ENCODE measurements around the gene TSC22D4.
"Not testable (repeated sequence)": the region's sequence is repeated elsewhere in the genome, so short reads cannot be mapped to it uniquely, and the experiment has no call there.

TSC22D4 gene

GRCh38 chr7:100478958-100479660 is at the start of gene TSC22D4:
Gene TSC22D4, minus strand, starts transcription at chr7:100479214. Its CDS starts 1,176 bp downstream, at chr7:100478038.
- Histone ChIP-seq H3K4me3 (ENCODE audit: low read depth, low read length) (peak within 1 kb of the TSS; percentile 92), H3K27ac (peak within 1 kb of the TSS; percentile 2), H3K36me3 (replicated peaks) (peaks cover 3% of the 10 kb centered on the region), H3K27me3 (replicated peaks) (no peaks in the 10 kb centered on the region)
- TF ChIP-seq CTCF (IDR thresholded peaks at IDR 0.05; ENCODE audit: low read depth, low read length, missing control alignments): no peak
- DNase-seq: peak; percentile 90
- in situ Hi-C loops (cut with HindIII; ENCODE audit: low pct_ligation_motif_present, low sequenced_read_pairs): no loop called here

GRCh38 chr7:100528108-100528866 is 49.3 kb upstream of the TSC22D4 start:
- H3K36me3 ChIP-seq (replicated peaks); H3K27me3 ChIP-seq (replicated peaks); H3K4me3 ChIP-seq (ENCODE audit: low read depth, low read length); DNase-seq; in situ Hi-C loops (cut with HindIII; ENCODE audit: low pct_ligation_motif_present, low sequenced_read_pairs); H3K27ac ChIP-seq: not testable (repeated sequence)

- in situ Hi-C loops (cut with HindIII; ENCODE audit: low pct_ligation_motif_present, low sequenced_read_pairs); H3K4me3 ChIP-seq (ENCODE audit: low read depth, low read length); DNase-seq; H3K27ac ChIP-seq; H3K36me3 ChIP-seq (replicated peaks); H3K27me3 ChIP-seq (replicated peaks): not testable (repeated sequence)
Measured at GRCh38 chr7:100523192-100523591, 44.2 kb upstream of the TSC22D4 start.

GRCh38 chr7:100521909-100522593 is 43.0 kb upstream of the TSC22D4 start:
- in situ Hi-C loops (cut with HindIII; ENCODE audit: low pct_ligation_motif_present, low sequenced_read_pairs); H3K27me3 ChIP-seq (replicated peaks); H3K36me3 ChIP-seq (replicated peaks); H3K4me3 ChIP-seq (ENCODE audit: low read depth, low read length); H3K27ac ChIP-seq; DNase-seq: not testable (repeated sequence)

- no peak for DNase-seq
- no peak for TF ChIP-seq CTCF (IDR thresholded peaks at IDR 0.05; ENCODE audit: low read depth, low read length, missing control alignments)
- Histone ChIP-seq H3K27me3 (replicated peaks) (no peaks in the 10 kb centered on the region), H3K4me3 (ENCODE audit: low read depth, low read length) (no peak overlapping the region), H3K36me3 (replicated peaks) (no peaks in the 10 kb centered on the region), H3K27ac (no peak overlapping the region)
- in situ Hi-C loops (cut with HindIII; ENCODE audit: low pct_ligation_motif_present, low sequenced_read_pairs): no loop called here
Measured at GRCh38 chr7:100521076-100521475, 42.1 kb upstream of the TSC22D4 start.

- TF ChIP-seq CTCF (IDR thresholded peaks at IDR 0.05; ENCODE audit: low read depth, low read length, missing control alignments): no peak
- no peaks in the 10 kb centered on the region for H3K36me3 ChIP-seq (replicated peaks)
- in situ Hi-C loops (cut with HindIII; ENCODE audit: low pct_ligation_motif_present, low sequenced_read_pairs): no loop called here
- no peak for DNase-seq
- no peak overlapping the region for H3K4me3 ChIP-seq (ENCODE audit: low read depth, low read length)
- no peaks in the 10 kb centered on the region for H3K27me3 ChIP-seq (replicated peaks)
- H3K27ac ChIP-seq: no peak overlapping the region
Measured at GRCh38 chr7:100520138-100520537, 41.1 kb upstream of the TSC22D4 start.

GRCh38 chr7:100519580-100519979 is 40.6 kb upstream of the TSC22D4 start:
- H3K27ac ChIP-seq: no peak overlapping the region
- in situ Hi-C loops (cut with HindIII; ENCODE audit: low pct_ligation_motif_present, low sequenced_read_pairs): no loop called here
- no peak for DNase-seq
- no peaks in the 10 kb centered on the region for H3K27me3 ChIP-seq (replicated peaks)
- no peak overlapping the region for H3K4me3 ChIP-seq (ENCODE audit: low read depth, low read length)
- no peak for TF ChIP-seq CTCF (IDR thresholded peaks at IDR 0.05; ENCODE audit: low read depth, low read length, missing control alignments)
- H3K36me3 ChIP-seq (replicated peaks): no peaks in the 10 kb centered on the region
